Testis (tissue), 2 donors: ENCODE data around the gene ME3.

ENCODE experiments used
- CTCF ChIP-seq, 3 experiments: fragments of 450-650 bp in 2 of 3; fragments of 200-600 bp in 1 of 3; sonication (generic) in 1 of 3; IDR thresholded peaks; one replicate each; pipeline ENCODE4 v1.5.1; 2016 to 2019; ENCODE audit warnings: antibody characterized with exemption in 3 of 3, mild to moderate bottlenecking in 2 of 3, moderate library complexity in 1 of 3
- POLR2A ChIP-seq: fragments of 450-650 bp; IDR thresholded peaks from one replicate; pipeline ENCODE4 v1.6.1; 2017; ENCODE audit warnings: antibody characterized with exemption, mild to moderate bottlenecking, moderate library complexity

DNA sequence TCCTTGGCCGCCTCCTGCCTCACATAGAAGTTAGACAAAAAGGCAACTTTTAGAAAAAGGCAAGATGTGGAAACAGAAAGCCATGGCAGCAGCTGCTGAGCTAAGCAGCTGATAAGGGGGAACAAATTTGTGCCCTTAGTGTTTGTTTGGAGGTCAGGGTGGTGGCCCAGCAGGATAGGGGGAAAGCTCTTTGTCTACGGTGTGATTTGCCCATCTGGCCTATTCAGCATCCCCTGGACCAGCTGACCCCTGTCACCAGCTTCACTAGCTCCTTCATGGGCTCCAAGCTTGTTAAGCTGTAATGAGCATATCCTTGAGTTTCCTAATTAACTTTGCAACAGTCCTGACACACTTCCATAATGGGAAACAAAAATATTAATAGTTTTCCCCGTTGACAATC is 5.9 kb upstream of the ME3 start:
- TF ChIP-seq CTCF (IDR thresholded peaks at IDR 0.05) (no peak), POLR2A (no peak)
